GM19372 (cell line): ENCODE results near the gene DUSP3.

Experiments used
- ATAC-seq: cut with Tn5 transposase; IDR thresholded peaks from one replicate; pipeline ENCODE4 v1.9.1; 2021; ENCODE audit warnings: mild to moderate bottlenecking, low read depth, moderate library complexity; ENCODE audit not compliant: unreplicated experiment

Gene DUSP3

GRCh38 chr17:43778337-43779144, at the start of gene DUSP3:
Gene DUSP3 (minus strand): TSS chr17:43778977. CDS start chr17:43778924, 53 bp downstream.
- peak; percentile 81 for ATAC-seq

GRCh38 chr17:43827596-43827995, 48.8 kb upstream of the DUSP3 start:
- no peak for ATAC-seq

GRCh38 chr17:43826206-43826605, 47.4 kb upstream of the DUSP3 start:
- ATAC-seq = no peak

GRCh38 chr17:43825567-43825966, 46.8 kb upstream of the DUSP3 start:
- no peak for ATAC-seq

- no peak for ATAC-seq
These were observed 44.7 kb upstream of the DUSP3 start for GRCh38 chr17:43823350-43824084.

GRCh38 chr17:43822570-43823190, 43.9 kb upstream of the DUSP3 start:
- no peak for ATAC-seq

- ATAC-seq = no peak
These were observed 42.0 kb upstream of the DUSP3 start for GRCh38 chr17:43820759-43821158.

- ATAC-seq = no peak
These were observed 40.2 kb upstream of the DUSP3 start for GRCh38 chr17:43818966-43819365.

- no peak for ATAC-seq
These were observed 39.0 kb upstream of the DUSP3 start for GRCh38 chr17:43817826-43818225.

- ATAC-seq = no peak
These were observed 37.9 kb upstream of the DUSP3 start for GRCh38 chr17:43816336-43817320.

GRCh38 chr17:43814714-43815113, 35.9 kb upstream of the DUSP3 start:
- ATAC-seq = no peak

- ATAC-seq = no peak
These were observed 35.2 kb upstream of the DUSP3 start for GRCh38 chr17:43814026-43814425.

GRCh38 chr17:43813386-43813785, 34.6 kb upstream of the DUSP3 start:
- ATAC-seq = no peak

- no peak for ATAC-seq
These were observed 33.9 kb upstream of the DUSP3 start for GRCh38 chr17:43812396-43813265.

- no peak for ATAC-seq
These were observed 32.0 kb upstream of the DUSP3 start for GRCh38 chr17:43810823-43811222.

- no peak for ATAC-seq
These were observed 31.5 kb upstream of the DUSP3 start for GRCh38 chr17:43810226-43810715.

- no peak for ATAC-seq
These were observed 30.3 kb upstream of the DUSP3 start for GRCh38 chr17:43809121-43809520.

GRCh38 chr17:43808076-43808475, 29.3 kb upstream of the DUSP3 start:
- no peak for ATAC-seq

- ATAC-seq = no peak
These were observed 26.3 kb upstream of the DUSP3 start for GRCh38 chr17:43805117-43805516.
